Stomach (tissue), 4 donors: ENCODE data around the gene GPR4.
"Not testable (repeated sequence)": the region's sequence is repeated elsewhere in the genome, so short reads cannot be mapped to it uniquely, and the experiment has no call there.

Source experiments
- POLR2A ChIP-seq, 4 donors: fragments of 450-650 bp; IDR thresholded peaks; one replicate each; pipeline ENCODE4 v1.6.1; 2016; ENCODE audit warnings: antibody characterized with exemption in 4 of 4, control low read depth in 2 of 4, mild to moderate bottlenecking in 1 of 4, moderate library complexity in 1 of 4
- POLR2AphosphoS5 ChIP-seq, 3 donors: sonication (generic); formaldehyde crosslinking; IDR thresholded peaks; one replicate each; pipeline ENCODE4 v1.6.1; 2016; ENCODE audit warnings: antibody characterized with exemption in 3 of 3
- TF ChIP-seq, protein P1 (sequence below), 7 experiments: fragments of 450-650 bp in 4 of 7; fragments of 200-600 bp in 3 of 7; sonication (generic) in 3 of 7; IDR thresholded peaks; one replicate each; pipeline ENCODE4 v1.5.1; 2016 to 2019; ENCODE audit warnings: antibody characterized with exemption in 7 of 7, control low read depth in 2 of 7, mild to moderate bottlenecking in 1 of 7

DNA sequence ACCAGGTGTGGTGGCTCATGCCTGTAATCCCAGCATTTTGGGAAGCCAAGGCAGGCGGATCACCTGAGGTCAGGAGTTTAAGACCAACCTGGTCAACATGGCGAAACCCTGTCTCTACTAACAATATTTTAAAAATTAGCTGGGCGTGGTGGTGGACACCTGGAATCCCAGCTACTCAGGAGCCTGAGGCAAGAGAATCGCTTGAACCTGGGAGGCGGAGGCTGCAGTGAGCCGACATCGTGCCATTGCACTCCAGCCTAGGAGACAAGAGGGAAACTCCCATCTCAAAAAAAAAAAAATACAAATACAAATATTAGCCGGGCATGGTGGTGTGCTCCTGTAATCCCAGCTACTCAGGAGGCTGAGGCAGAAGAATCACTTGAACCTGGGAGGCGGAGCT, 13.0 kb upstream of the GPR4 start:
- TF ChIP-seq, protein P1, sequence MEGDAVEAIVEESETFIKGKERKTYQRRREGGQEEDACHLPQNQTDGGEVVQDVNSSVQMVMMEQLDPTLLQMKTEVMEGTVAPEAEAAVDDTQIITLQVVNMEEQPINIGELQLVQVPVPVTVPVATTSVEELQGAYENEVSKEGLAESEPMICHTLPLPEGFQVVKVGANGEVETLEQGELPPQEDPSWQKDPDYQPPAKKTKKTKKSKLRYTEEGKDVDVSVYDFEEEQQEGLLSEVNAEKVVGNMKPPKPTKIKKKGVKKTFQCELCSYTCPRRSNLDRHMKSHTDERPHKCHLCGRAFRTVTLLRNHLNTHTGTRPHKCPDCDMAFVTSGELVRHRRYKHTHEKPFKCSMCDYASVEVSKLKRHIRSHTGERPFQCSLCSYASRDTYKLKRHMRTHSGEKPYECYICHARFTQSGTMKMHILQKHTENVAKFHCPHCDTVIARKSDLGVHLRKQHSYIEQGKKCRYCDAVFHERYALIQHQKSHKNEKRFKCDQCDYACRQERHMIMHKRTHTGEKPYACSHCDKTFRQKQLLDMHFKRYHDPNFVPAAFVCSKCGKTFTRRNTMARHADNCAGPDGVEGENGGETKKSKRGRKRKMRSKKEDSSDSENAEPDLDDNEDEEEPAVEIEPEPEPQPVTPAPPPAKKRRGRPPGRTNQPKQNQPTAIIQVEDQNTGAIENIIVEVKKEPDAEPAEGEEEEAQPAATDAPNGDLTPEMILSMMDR (IDR thresholded peaks at IDR 0.05), result not testable (repeated sequence)
- TF ChIP-seq POLR2A, POLR2AphosphoS5 (IDR thresholded peaks at IDR 0.05): not testable (repeated sequence)
